ENCODE data around the gene NKIRAS2. TPM values are rescaled to one million over a fixed set of nuclear protein-coding genes. Genes with fewer than 3 reads are reported as not detected.
A peak's percentile ranks its signal among the peaks of the same experiment; 100 is the strongest.
"Not testable (repeated sequence)": the region's sequence is repeated elsewhere in the genome, so short reads cannot be mapped to it uniquely, and the experiment has no call there.

Gene NKIRAS2
- total RNA-seq, 1 donor from 2014 or later = 63.6 TPM

GRCh38 chr17:42017866-42018200 lies 2.1 kb upstream of the NKIRAS2 start:
- peak overlapping the region; percentile 88 to 91 for H3K4me3 ChIP-seq
- no peaks in the 10 kb centered on the region for H3K27me3 ChIP-seq
- no peaks in the 10 kb centered on the region for H3K9me3 ChIP-seq
- DNase-seq (ENCODE audit: low spot score in 2 of 2) = no peak
- TF ChIP-seq, protein P1, sequence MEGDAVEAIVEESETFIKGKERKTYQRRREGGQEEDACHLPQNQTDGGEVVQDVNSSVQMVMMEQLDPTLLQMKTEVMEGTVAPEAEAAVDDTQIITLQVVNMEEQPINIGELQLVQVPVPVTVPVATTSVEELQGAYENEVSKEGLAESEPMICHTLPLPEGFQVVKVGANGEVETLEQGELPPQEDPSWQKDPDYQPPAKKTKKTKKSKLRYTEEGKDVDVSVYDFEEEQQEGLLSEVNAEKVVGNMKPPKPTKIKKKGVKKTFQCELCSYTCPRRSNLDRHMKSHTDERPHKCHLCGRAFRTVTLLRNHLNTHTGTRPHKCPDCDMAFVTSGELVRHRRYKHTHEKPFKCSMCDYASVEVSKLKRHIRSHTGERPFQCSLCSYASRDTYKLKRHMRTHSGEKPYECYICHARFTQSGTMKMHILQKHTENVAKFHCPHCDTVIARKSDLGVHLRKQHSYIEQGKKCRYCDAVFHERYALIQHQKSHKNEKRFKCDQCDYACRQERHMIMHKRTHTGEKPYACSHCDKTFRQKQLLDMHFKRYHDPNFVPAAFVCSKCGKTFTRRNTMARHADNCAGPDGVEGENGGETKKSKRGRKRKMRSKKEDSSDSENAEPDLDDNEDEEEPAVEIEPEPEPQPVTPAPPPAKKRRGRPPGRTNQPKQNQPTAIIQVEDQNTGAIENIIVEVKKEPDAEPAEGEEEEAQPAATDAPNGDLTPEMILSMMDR (IDR thresholded peaks at IDR 0.05) = no peak
- peak overlapping the region; percentile 93 to 94 for H3K27ac ChIP-seq
- peaks cover 9 to 13% of the 10 kb centered on the region in 2 donors for H3K36me3 ChIP-seq
- intact Hi-C loops (cut with DNase I) = no loop called here
- H3K4me1 ChIP-seq = peaks cover 14 to 39% of the 10 kb centered on the region in 2 donors

- TF ChIP-seq, protein P1 (IDR thresholded peaks at IDR 0.05) = no peak
- Histone ChIP-seq H3K36me3 (peaks cover 15 to 18% of the 10 kb centered on the region in 2 donors), H3K4me1 (peaks cover 14 to 34% of the 10 kb centered on the region in 2 donors), H3K27me3 (no peaks in the 10 kb centered on the region), H3K9me3 (no peaks in the 10 kb centered on the region), H3K4me3 (peak overlapping the region; percentile 88 to 91), H3K27ac (peak overlapping the region; percentile 93 to 94)
- DNase-seq (ENCODE audit: low spot score in 2 of 2) = no peak
- intact Hi-C loops (cut with DNase I) = no loop called here
Observed at GRCh38 chr17:42018339-42018738, 1.6 kb upstream of the NKIRAS2 start.

DNA sequence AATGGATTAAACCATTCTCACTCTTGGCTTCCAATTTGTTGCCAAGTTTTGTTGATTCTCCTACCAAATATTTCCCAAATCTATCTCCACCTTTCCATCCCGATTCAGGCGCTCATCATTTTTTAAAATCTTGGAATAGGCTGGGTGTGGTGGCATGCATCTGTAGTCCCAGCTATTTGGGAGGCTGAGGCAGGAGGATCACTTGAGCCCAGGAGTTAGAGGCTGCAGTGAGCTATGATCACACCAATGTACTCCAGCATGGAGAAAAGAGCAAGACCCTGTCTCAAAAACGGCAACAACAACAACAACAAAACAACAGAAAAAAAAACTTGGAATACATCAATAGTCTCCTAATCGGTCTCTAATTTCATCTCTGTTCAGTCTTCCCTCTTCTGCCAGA lies 902 bp upstream of the NKIRAS2 start:
- no peak overlapping the region for H3K27ac ChIP-seq
- no peak for DNase-seq (ENCODE audit: low spot score in 2 of 2)
- H3K4me1 ChIP-seq = peaks cover 14 to 29% of the 10 kb centered on the region in 2 donors
- no peaks in the 10 kb centered on the region for H3K27me3 ChIP-seq
- H3K9me3 ChIP-seq = no peaks in the 10 kb centered on the region
- H3K4me3 ChIP-seq = no peak overlapping the region
- intact Hi-C loops (cut with DNase I) = no loop called here
- H3K36me3 ChIP-seq = peaks cover 21 to 24% of the 10 kb centered on the region in 2 donors
- TF ChIP-seq, protein P1 (IDR thresholded peaks at IDR 0.05) = no peak

GRCh38 chr17:42020845-42021244 lies 955 bp downstream of the NKIRAS2 start:
- not testable (repeated sequence) for H3K9me3 ChIP-seq; DNase-seq (ENCODE audit: low spot score in 2 of 2); H3K27me3 ChIP-seq
- Histone ChIP-seq H3K4me1 (peaks cover 11 to 26% of the 10 kb centered on the region in 2 donors), H3K27ac (peak overlapping the region in 1 of 2 donors; percentile 83), H3K4me3 (peak overlapping the region; percentile 84 to 91), H3K36me3 (peaks cover 24 to 28% of the 10 kb centered on the region in 2 donors)
- intact Hi-C loops (cut with DNase I) = loop anchor here (2.0 to 10.0 kb wide), 2 partner anchors 54 to 1876 kb away; partner anchors contain the start of genes CASC3 and CNP

GRCh38 chr17:42023524-42024349 lies 3.8 kb downstream of the NKIRAS2 start:
- H3K4me3 ChIP-seq = no peak overlapping the region
- peaks cover 24 to 28% of the 10 kb centered on the region in 2 donors for H3K36me3 ChIP-seq
- H3K4me1 ChIP-seq = peaks cover 3 to 17% of the 10 kb centered on the region in 2 donors
- TF ChIP-seq, protein P1 (IDR thresholded peaks at IDR 0.05) = no peak
- intact Hi-C loops (cut with DNase I) = loop anchor here (10.0 kb wide), 1 partner anchor 1879 kb away; the partner anchor contains the start of gene CASC3
- H3K27ac ChIP-seq = peak overlapping the region; percentile 0 to 2
- H3K9me3 ChIP-seq = no peaks in the 10 kb centered on the region
- no peaks in the 10 kb centered on the region for H3K27me3 ChIP-seq
- DNase-seq (ENCODE audit: low spot score in 2 of 2) = peak in 1 of 2 donors; percentile 73

- no peaks in the 10 kb centered on the region for H3K9me3 ChIP-seq
- peaks cover 24 to 28% of the 10 kb centered on the region in 2 donors for H3K36me3 ChIP-seq
- peak overlapping the region in 1 of 2 donors; percentile 0 for H3K27ac ChIP-seq
- H3K27me3 ChIP-seq = no peaks in the 10 kb centered on the region
- TF ChIP-seq, protein P1 (IDR thresholded peaks at IDR 0.05) = no peak
- intact Hi-C loops (cut with DNase I) = loop anchor here (1.0 to 10.0 kb wide), 2 partner anchors 91 to 1880 kb away; partner anchors contain the start of gene CASC3
- no peak for DNase-seq (ENCODE audit: low spot score in 2 of 2)
- peaks cover 3 to 17% of the 10 kb centered on the region in 2 donors for H3K4me1 ChIP-seq
- H3K4me3 ChIP-seq = no peak overlapping the region
Observed at GRCh38 chr17:42025191-42025579, 5.3 kb downstream of the NKIRAS2 start.

Data from ascending aorta (tissue), 2 donors.